Right lobe of liver (tissue), 6 donors: ENCODE data around the gene FLT3. TPM values are rescaled to one million over a fixed set of nuclear protein-coding genes. Genes with fewer than 3 reads are reported as not detected.
"Not testable (repeated sequence)": the region's sequence is repeated elsewhere in the genome, so short reads cannot be mapped to it uniquely, and the experiment has no call there.

Experiments
- ATAC-seq, 4 donors: fragments of 200-7000 bp; cut with Tn5 transposase; one replicate each; pipeline ENCODE4 v1.9.1; 2020; ENCODE audit warnings: mild to moderate bottlenecking in 4 of 4, moderate library complexity in 4 of 4
- DNase-seq, 3 donors: peaks; one replicate each; pipeline ENCODE4 v3.0.0-alpha.2; 2020
- H3K27ac ChIP-seq, 3 donors: fragments of 200-600 bp; one replicate each; pipeline ENCODE4 v1.8.0; 2022
- H3K27me3 ChIP-seq, 2 donors: fragments of 200-600 bp; one replicate each; pipeline ENCODE4 v1.8.0; 2022
- H3K36me3 ChIP-seq, 4 donors: fragments of 200-600 bp; sonication (generic) in 1 of 4; one replicate each; pipeline versions ENCODE4 v1.5.1 to v1.8.0; 2017 to 2022; ENCODE audit warnings: control low read depth in 1 of 4
- H3K4me1 ChIP-seq, 4 donors: fragments of 200-600 bp; sonication (generic) in 1 of 4; one replicate each; pipeline versions ENCODE4 v1.5.1 to v1.8.0; 2017 to 2022; ENCODE audit warnings: control low read depth in 1 of 4
- H3K4me3 ChIP-seq, 3 donors: fragments of 200-600 bp; one replicate each; pipeline ENCODE4 v1.8.0; 2022
- H3K9me3 ChIP-seq, 4 donors: fragments of 200-600 bp; sonication (generic) in 1 of 4; one replicate each; pipeline versions ENCODE4 v1.5.1 to v1.8.0; 2017 to 2022; ENCODE audit warnings: control low read depth in 1 of 4
- CTCF ChIP-seq, 4 donors: fragments of 200-600 bp in 3 of 4; fragments of 450-650 bp in 1 of 4; IDR thresholded peaks; one replicate each; pipeline versions ENCODE4 v1.5.1 to v1.8.0; 2016 to 2022; ENCODE audit warnings: antibody characterized with exemption in 4 of 4, mild to moderate bottlenecking in 2 of 4
- POLR2A ChIP-seq: fragments of 450-650 bp; IDR thresholded peaks from one replicate; pipeline ENCODE4 v1.6.1; 2017; ENCODE audit warnings: antibody characterized with exemption, mild to moderate bottlenecking
- WGBS: methylation state at CpG from one replicate; pipeline ENCODE4 v1.1.6; 2018; ENCODE audit warnings: low coverage, low lambda C conversion rate; ENCODE audit not compliant: insufficient coverage; ENCODE audit errors: missing lambda C conversion rate; 5-methylcytosine and 5-hydroxymethylcytosine counted together
- intact Hi-C, 2 donors: fragments of 100-400 bp; cut with DNase I; formaldehyde crosslinking; loops; one replicate each; pipeline versions ENCODE4 v1.11.2 to v1.14.1; 2022
- long read RNA-seq: library from polyadenylated mRNA; unstranded; transcript quantifications from one replicate; pipeline ENCODE4 v2.0.0, GENCODE V29; 2019
- total RNA-seq, 6 experiments: library from RNA; depleted of rRNA in 2 of 6; stranded (reverse); fragments of >200 nt in 2 of 6; fragmentation: NEBNext Ultra II Directional in 3 of 6; extraction: Animal tissue kit (Norgen Biotek cat#: 25700) in 3 of 6; gene quantifications; one replicate each; pipeline versions ENCODE4 v1.1.0 to v1.2.4, GENCODE V29; 2016 to 2023
- donor health status: DM: no; HTN: yes; CAD: no.
- donor health status: DM: no; HTN: no; CAD: no.
- donor health status: DM: no; HTN: no; CAD: no.
- donor health status: DM: no; HTN: yes; CAD: no.
- donor health status: DM: no; HTN: yes; CAD: no.

The FLT3 gene
- under 1 TPM; 0.04 to 0.74 (median 0.24) TPM for total RNA-seq
- long read RNA-seq: 0 reads

GRCh38 chr13:28100150-28101121 lies at the start of gene FLT3:
Gene FLT3 (minus strand): TSS chr13:28100576. CDS start chr13:28100510, 66 bp downstream.
- no peak for TF ChIP-seq POLR2A
- TF ChIP-seq CTCF (IDR thresholded peaks at IDR 0.05): no peak
- Histone ChIP-seq H3K27me3 (peaks cover 3 to 26% of the 10 kb centered on the region in 2 donors), H3K27ac (no peak within 1 kb of the TSS), H3K4me1 (peaks cover 0 to 10% (median 0%) of the 10 kb centered on the region in 4 donors), H3K36me3 (no peaks in the 10 kb centered on the region), H3K4me3 (peak within 1 kb of the TSS in 2 of 3 donors; percentile 9 to 35), H3K9me3 (no peaks in the 10 kb centered on the region)
- WGBS: 3% methylated on average over 25 of the region's 106 CpGs
- DNase-seq (peak; percentile 29 to 57 (median 45)), ATAC-seq (peak in 3 of 4 donors; percentile 30 to 55 (median 35))
- intact Hi-C loops: no loop called here

- TF ChIP-seq POLR2A (no peak), CTCF (IDR thresholded peaks at IDR 0.05) (no peak)
- intact Hi-C loops: no loop called here
- 13% methylated on average over 1 of the region's 1 CpG for WGBS
These were observed 47.1 kb upstream of the FLT3 start for GRCh38 chr13:28147495-28147894.

GRCh38 chr13:28145049-28145448 lies 44.7 kb upstream of the FLT3 start:
- Histone ChIP-seq H3K4me1 (peaks cover 0 to 19% (median 9%) of the 10 kb centered on the region in 4 donors), H3K36me3 (no peaks in the 10 kb centered on the region), H3K27me3 (no peaks in the 10 kb centered on the region), H3K27ac (no peak overlapping the region), H3K9me3 (no peaks in the 10 kb centered on the region), H3K4me3 (no peak overlapping the region)
- WGBS: 45% methylated on average over 6 of the region's 6 CpGs
- no peak for DNase-seq
- TF ChIP-seq CTCF (IDR thresholded peaks at IDR 0.05) (no peak), POLR2A (no peak)
- intact Hi-C loops: no loop called here
- ATAC-seq: peak; percentile 90 to 94 (median 92)

More at GRCh38 chr13:28147495-28147894, 47.1 kb upstream of the FLT3 start:
- H3K4me1 ChIP-seq: peaks cover 0 to 13% (median 5%) of the 10 kb centered on the region in 4 donors
- DNase-seq: no peak
- no peaks in the 10 kb centered on the region for H3K9me3 ChIP-seq
- ATAC-seq: peak in 2 of 4 donors; percentile 33 to 57
- no peaks in the 10 kb centered on the region for H3K27me3 ChIP-seq
- H3K4me3 ChIP-seq: no peak overlapping the region
- H3K36me3 ChIP-seq: no peaks in the 10 kb centered on the region
- no peak overlapping the region for H3K27ac ChIP-seq

- H3K36me3 ChIP-seq, DNase-seq, ATAC-seq, H3K4me3 ChIP-seq, H3K27ac ChIP-seq, intact Hi-C loops, H3K27me3 ChIP-seq, H3K9me3 ChIP-seq: not testable (repeated sequence)
- peaks cover 0 to 23% (median 11%) of the 10 kb centered on the region in 4 donors for H3K4me1 ChIP-seq
- 78% methylated on average over 10 of the region's 10 CpGs for WGBS
These were observed 41.2 kb upstream of the FLT3 start for GRCh38 chr13:28141542-28141941.
